Activated T-helper 1 cell treated with anti-CD3 and anti-CD28 coated beads, Interleukin-12 subunit alpha, Interleukin-12 subunit beta, Interleukin-2, Interleukin-4 antibody, amounts not matched to agents 30 ng/mL and 10 ng/mL and 1 ng/mL, durations not matched to agents 14 hours and 24 hours and 36 hours (primary cell): ENCODE data around the gene SMARCA2. TPM values are rescaled to one million over a fixed set of nuclear protein-coding genes. Genes with fewer than 3 reads are reported as not detected.

Source experiments
- DNase-seq: peaks from one replicate; pipeline ENCODE4 v3.0.0; 2021; ENCODE audit warnings: low spot score
- H3K27ac Mint-ChIP-seq: one replicate; pipeline ENCODE4 v1.8.0; 2021; ENCODE audit warnings: mild to moderate bottlenecking, mixed read lengths
- H3K27me3 Mint-ChIP-seq: one replicate; pipeline ENCODE4 v1.8.0; 2022; ENCODE audit warnings: mild to moderate bottlenecking, moderate library complexity, mixed read lengths; ENCODE audit not compliant: insufficient read depth
- H3K36me3 Mint-ChIP-seq: one replicate; pipeline ENCODE4 v1.8.0; 2021; ENCODE audit warnings: low read depth, mixed read lengths
- H3K4me1 Mint-ChIP-seq: one replicate; pipeline ENCODE4 v1.8.0; 2021; ENCODE audit warnings: low read depth, mixed read lengths
- H3K4me3 Mint-ChIP-seq: one replicate; pipeline ENCODE4 v1.8.0; 2021; ENCODE audit warnings: mild to moderate bottlenecking, moderate library complexity, mixed read lengths
- H3K9me3 Mint-ChIP-seq: one replicate; pipeline ENCODE4 v1.8.0; 2021; ENCODE audit warnings: mixed read lengths
- intact Hi-C: fragments of 100-400 bp; cut with micrococcal nuclease; formaldehyde crosslinking; loops from one replicate; pipeline ENCODE4 v1.15.1; 2024
- total RNA-seq: library from RNA; stranded (reverse); gene quantifications from 2 replicates; pipeline ENCODE4 v1.2.3, GENCODE V29; 2022

The SMARCA2 gene
- total RNA-seq, 1 donor from 2014 or later, result 105 TPM

- peak overlapping the region; percentile 99 for H3K27ac Mint-ChIP-seq
- intact Hi-C loops, result loop anchor here (1.0 to 10.0 kb wide), 5 partner anchors 141 to 1746 kb away; partner anchors contain the start of gene VLDLR
- peak overlapping the region; percentile 99 for H3K4me3 Mint-ChIP-seq
- no peaks in the 10 kb centered on the region for H3K9me3 Mint-ChIP-seq
- H3K36me3 Mint-ChIP-seq, result peaks cover 3% of the 10 kb centered on the region
- H3K4me1 Mint-ChIP-seq, result peaks cover 64% of the 10 kb centered on the region
- H3K27me3 Mint-ChIP-seq, result no peaks in the 10 kb centered on the region
- no peak for DNase-seq
Measured at GRCh38 chr9:2018162-2018643, 3.1 kb downstream of the SMARCA2 start.

DNA sequence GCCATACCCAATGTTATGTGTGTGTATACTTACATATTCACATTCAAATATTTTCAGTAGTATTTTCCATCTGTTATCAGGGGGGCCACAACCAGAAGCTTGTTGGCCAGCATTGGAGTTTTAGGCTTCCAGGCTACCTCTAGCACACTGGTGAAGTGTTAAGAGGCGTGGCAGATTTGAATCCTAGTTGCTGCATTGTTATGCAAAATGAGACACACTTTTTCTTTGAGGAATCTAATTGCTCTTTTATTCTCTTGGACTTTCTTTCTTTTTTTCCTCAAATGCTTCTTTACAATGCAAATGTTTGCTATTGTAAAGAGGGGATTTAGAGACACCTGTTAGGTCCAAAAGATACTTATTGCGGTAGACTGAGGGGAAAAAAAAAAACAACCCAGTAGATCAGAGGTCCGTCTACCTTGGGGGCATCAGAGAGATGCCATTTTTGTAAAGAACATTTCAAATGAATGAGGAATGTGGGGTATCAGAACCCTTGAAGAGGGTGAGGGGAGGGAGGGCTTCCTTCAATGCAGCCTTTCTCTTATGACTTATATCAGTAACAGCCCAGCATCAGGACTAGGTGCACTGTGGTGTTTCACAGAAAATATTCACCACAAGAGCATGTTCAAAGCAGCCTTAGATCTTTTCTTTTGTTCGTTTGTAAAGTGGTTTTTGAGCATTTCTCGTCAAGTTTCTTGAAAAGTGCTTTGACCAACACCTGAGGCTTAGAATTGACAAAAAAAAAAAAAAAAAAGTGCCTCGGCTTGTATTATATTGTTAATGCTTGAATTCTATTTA, 3.8 kb downstream of the SMARCA2 start:
- H3K4me3 Mint-ChIP-seq, result peak overlapping the region; percentile 99
- H3K9me3 Mint-ChIP-seq, result no peaks in the 10 kb centered on the region
- H3K4me1 Mint-ChIP-seq, result peaks cover 64% of the 10 kb centered on the region
- intact Hi-C loops, result loop anchor here (1.0 to 10.0 kb wide), 5 partner anchors 140 to 1747 kb away; partner anchors contain the start of gene VLDLR
- peaks cover 6% of the 10 kb centered on the region for H3K36me3 Mint-ChIP-seq
- peak overlapping the region; percentile 99 for H3K27ac Mint-ChIP-seq
- no peaks in the 10 kb centered on the region for H3K27me3 Mint-ChIP-seq
- peak; percentile 26 for DNase-seq

GRCh38 chr9:2019723-2020122, 4.6 kb downstream of the SMARCA2 start:
- peaks cover 8% of the 10 kb centered on the region for H3K36me3 Mint-ChIP-seq
- H3K27ac Mint-ChIP-seq, result peak overlapping the region; percentile 61
- intact Hi-C loops, result loop anchor here (5.0 to 10.0 kb wide), 4 partner anchors 603 to 1747 kb away; partner anchors contain the start of gene VLDLR
- no peak for DNase-seq
- peaks cover 69% of the 10 kb centered on the region for H3K4me1 Mint-ChIP-seq
- no peaks in the 10 kb centered on the region for H3K27me3 Mint-ChIP-seq
- H3K4me3 Mint-ChIP-seq, result peak overlapping the region; percentile 67
- no peaks in the 10 kb centered on the region for H3K9me3 Mint-ChIP-seq

- H3K27me3 Mint-ChIP-seq, result no peaks in the 10 kb centered on the region
- no peak for DNase-seq
- peaks cover 12% of the 10 kb centered on the region for H3K36me3 Mint-ChIP-seq
- intact Hi-C loops, result loop anchor here (2.0 kb wide), 1 partner anchor 15 kb away; no protein-coding TSS in a partner anchor
- peak overlapping the region; percentile 76 for H3K4me3 Mint-ChIP-seq
- H3K27ac Mint-ChIP-seq, result peak overlapping the region; percentile 86
- peaks cover 87% of the 10 kb centered on the region for H3K4me1 Mint-ChIP-seq
- no peaks in the 10 kb centered on the region for H3K9me3 Mint-ChIP-seq
Measured at GRCh38 chr9:2021731-2022130, 6.6 kb downstream of the SMARCA2 start.

DNA sequence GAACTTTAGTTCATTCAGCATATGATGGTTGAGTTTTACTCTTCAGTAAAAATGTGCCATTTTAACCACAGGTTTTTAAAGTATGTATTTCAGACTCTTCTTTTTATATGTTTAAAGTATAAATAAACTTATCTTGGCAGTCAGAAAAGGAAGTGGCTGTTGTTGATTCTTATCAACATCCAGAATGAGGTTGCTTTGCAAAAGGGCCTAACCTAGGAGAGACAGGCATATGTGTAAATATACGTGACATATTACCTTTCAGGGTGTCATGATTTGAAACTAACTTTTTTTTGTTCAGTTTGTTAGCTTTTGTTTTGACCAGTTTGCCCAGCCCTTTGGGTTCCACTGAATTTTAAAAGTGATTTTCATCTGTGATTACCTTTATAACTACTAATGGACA, 7.4 kb downstream of the SMARCA2 start:
- Mint-ChIP-seq H3K9me3 (no peaks in the 10 kb centered on the region), H3K27ac (peak overlapping the region; percentile 86), H3K4me1 (peaks cover 95% of the 10 kb centered on the region), H3K4me3 (peak overlapping the region; percentile 76), H3K27me3 (no peaks in the 10 kb centered on the region), H3K36me3 (peaks cover 15% of the 10 kb centered on the region)
- no peak for DNase-seq
- intact Hi-C loops, result loop anchor here (2.0 kb wide), 1 partner anchor 14 kb away; no protein-coding TSS in a partner anchor

DNA sequence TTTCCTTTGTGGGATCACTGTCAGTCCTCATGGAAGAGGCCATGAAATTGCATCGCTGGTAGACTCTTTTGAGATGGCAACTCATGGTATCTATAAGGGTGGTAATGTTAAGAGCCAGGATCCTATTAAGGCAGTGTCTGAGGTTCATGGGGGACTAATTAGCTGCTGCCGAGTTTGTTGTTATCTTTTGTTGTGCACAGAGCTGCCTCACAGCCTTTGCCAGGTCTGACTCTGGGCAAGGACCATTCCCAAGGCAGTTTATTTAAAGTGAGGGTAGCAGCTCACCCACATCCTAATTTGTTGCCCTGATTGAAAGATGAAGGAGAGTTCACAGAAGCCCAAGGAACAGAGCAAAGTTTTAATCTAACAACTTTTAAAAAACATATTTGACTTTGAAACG, 7.9 kb downstream of the SMARCA2 start:
- Mint-ChIP-seq H3K4me1 (peaks cover 97% of the 10 kb centered on the region), H3K4me3 (peak overlapping the region; percentile 76), H3K27me3 (no peaks in the 10 kb centered on the region), H3K36me3 (peaks cover 17% of the 10 kb centered on the region), H3K9me3 (no peaks in the 10 kb centered on the region), H3K27ac (peak overlapping the region; percentile 86)
- intact Hi-C loops, result loop anchor here (1.0 to 2.0 kb wide), 3 partner anchors 8 to 31 kb away; partner anchors contain the start of gene SMARCA2
- DNase-seq, result no peak

- Mint-ChIP-seq H3K4me3 (peak overlapping the region; percentile 76), H3K27ac (peak overlapping the region; percentile 86), H3K27me3 (no peaks in the 10 kb centered on the region), H3K4me1 (peaks cover 97% of the 10 kb centered on the region), H3K9me3 (no peaks in the 10 kb centered on the region), H3K36me3 (peaks cover 22% of the 10 kb centered on the region)
- no peak for DNase-seq
- intact Hi-C loops, result loop anchor here (1.0 to 2.0 kb wide), 3 partner anchors 8 to 31 kb away; partner anchors contain the start of gene SMARCA2
Measured at GRCh38 chr9:2023532-2023931, 8.4 kb downstream of the SMARCA2 start.

GRCh38 chr9:2024888-2025782, 10.0 kb downstream of the SMARCA2 start:
- no peak for DNase-seq
- intact Hi-C loops, result no loop called here

GRCh38 chr9:2026220-2026997, 11.3 kb downstream of the SMARCA2 start:
- Mint-ChIP-seq H3K9me3 (no peaks in the 10 kb centered on the region), H3K4me3 (no peak overlapping the region), H3K27me3 (no peaks in the 10 kb centered on the region), H3K4me1 (peaks cover 91% of the 10 kb centered on the region), H3K27ac (no peak overlapping the region), H3K36me3 (peaks cover 33% of the 10 kb centered on the region)
- no peak for DNase-seq
- intact Hi-C loops, result loop anchor here (1.0 kb wide), 1 partner anchor 8 kb away; no protein-coding TSS in a partner anchor

More at GRCh38 chr9:2024888-2025782, 10.0 kb downstream of the SMARCA2 start:
- Mint-ChIP-seq H3K36me3 (peaks cover 31% of the 10 kb centered on the region), H3K27ac (peak overlapping the region; percentile 86), H3K4me3 (peak overlapping the region; percentile 15), H3K4me1 (peaks cover 91% of the 10 kb centered on the region), H3K9me3 (no peaks in the 10 kb centered on the region), H3K27me3 (no peaks in the 10 kb centered on the region)

GRCh38 chr9:2027543-2028160, 12.5 kb downstream of the SMARCA2 start:
- Mint-ChIP-seq H3K4me3 (no peak overlapping the region), H3K27me3 (no peaks in the 10 kb centered on the region), H3K9me3 (no peaks in the 10 kb centered on the region), H3K36me3 (peaks cover 36% of the 10 kb centered on the region), H3K4me1 (peaks cover 90% of the 10 kb centered on the region), H3K27ac (no peak overlapping the region)
- intact Hi-C loops, result no loop called here
- no peak for DNase-seq

DNA sequence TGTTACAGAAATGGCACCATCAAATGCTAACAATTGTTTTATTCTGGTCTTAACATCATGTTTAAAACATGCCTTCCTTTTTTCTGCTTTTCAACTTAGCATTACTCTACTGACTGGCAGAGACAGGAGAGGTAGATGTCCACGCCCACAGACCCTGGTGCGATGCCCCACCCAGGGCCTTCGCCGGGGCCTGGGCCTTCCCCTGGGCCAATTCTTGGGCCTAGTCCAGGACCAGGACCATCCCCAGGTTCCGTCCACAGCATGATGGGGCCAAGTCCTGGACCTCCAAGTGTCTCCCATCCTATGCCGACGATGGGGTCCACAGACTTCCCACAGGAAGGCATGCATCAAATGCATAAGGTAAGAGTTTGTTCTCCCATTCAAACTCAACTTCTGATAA, 13.7 kb downstream of the SMARCA2 start:
- intact Hi-C loops, result no loop called here
- H3K36me3 Mint-ChIP-seq, result peaks cover 42% of the 10 kb centered on the region
- no peak overlapping the region for H3K27ac Mint-ChIP-seq
- H3K9me3 Mint-ChIP-seq, result no peaks in the 10 kb centered on the region
- H3K27me3 Mint-ChIP-seq, result no peaks in the 10 kb centered on the region
- DNase-seq, result no peak
- H3K4me3 Mint-ChIP-seq, result no peak overlapping the region
- H3K4me1 Mint-ChIP-seq, result peaks cover 78% of the 10 kb centered on the region
